Measurements from ENCODE around the gene RBPJL. TPM values are rescaled to one million over a fixed set of nuclear protein-coding genes. Genes with fewer than 3 reads are reported as not detected.

RBPJL gene
- total RNA-seq, 1 experiment from 2014 or later = not detected

DNA sequence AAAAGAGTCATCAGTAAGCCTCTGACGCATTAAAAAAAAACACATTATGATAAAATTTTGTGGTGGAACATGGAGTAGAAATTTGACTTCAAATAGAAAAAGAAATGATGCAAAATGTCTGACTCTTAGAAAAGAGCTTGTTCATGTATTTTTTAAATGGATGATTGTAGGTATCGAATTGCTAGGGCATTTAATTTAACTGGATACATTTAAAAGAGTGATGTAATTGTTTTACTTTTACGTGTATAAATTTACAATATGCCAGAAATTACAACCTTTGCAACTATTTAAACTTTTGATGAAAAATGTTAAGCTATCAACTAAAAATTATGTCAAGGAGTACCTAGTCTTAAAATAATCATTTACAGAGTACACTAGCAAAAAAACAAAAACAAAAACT, 46.1 kb downstream of the RBPJL start (continued):
- TF ChIP-seq, protein P1, sequence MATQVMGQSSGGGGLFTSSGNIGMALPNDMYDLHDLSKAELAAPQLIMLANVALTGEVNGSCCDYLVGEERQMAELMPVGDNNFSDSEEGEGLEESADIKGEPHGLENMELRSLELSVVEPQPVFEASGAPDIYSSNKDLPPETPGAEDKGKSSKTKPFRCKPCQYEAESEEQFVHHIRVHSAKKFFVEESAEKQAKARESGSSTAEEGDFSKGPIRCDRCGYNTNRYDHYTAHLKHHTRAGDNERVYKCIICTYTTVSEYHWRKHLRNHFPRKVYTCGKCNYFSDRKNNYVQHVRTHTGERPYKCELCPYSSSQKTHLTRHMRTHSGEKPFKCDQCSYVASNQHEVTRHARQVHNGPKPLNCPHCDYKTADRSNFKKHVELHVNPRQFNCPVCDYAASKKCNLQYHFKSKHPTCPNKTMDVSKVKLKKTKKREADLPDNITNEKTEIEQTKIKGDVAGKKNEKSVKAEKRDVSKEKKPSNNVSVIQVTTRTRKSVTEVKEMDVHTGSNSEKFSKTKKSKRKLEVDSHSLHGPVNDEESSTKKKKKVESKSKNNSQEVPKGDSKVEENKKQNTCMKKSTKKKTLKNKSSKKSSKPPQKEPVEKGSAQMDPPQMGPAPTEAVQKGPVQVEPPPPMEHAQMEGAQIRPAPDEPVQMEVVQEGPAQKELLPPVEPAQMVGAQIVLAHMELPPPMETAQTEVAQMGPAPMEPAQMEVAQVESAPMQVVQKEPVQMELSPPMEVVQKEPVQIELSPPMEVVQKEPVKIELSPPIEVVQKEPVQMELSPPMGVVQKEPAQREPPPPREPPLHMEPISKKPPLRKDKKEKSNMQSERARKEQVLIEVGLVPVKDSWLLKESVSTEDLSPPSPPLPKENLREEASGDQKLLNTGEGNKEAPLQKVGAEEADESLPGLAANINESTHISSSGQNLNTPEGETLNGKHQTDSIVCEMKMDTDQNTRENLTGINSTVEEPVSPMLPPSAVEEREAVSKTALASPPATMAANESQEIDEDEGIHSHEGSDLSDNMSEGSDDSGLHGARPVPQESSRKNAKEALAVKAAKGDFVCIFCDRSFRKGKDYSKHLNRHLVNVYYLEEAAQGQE (IDR thresholded peaks at IDR 0.05; ENCODE audit: low read depth) = no peak
- TF ChIP-seq ELF1 (IDR thresholded peaks at IDR 0.05; ENCODE audit: borderline replicate concordance, low read depth) (no peak), CBX3 (IDR thresholded peaks at IDR 0.05; ENCODE audit: low read depth) (no peak)

DNA sequence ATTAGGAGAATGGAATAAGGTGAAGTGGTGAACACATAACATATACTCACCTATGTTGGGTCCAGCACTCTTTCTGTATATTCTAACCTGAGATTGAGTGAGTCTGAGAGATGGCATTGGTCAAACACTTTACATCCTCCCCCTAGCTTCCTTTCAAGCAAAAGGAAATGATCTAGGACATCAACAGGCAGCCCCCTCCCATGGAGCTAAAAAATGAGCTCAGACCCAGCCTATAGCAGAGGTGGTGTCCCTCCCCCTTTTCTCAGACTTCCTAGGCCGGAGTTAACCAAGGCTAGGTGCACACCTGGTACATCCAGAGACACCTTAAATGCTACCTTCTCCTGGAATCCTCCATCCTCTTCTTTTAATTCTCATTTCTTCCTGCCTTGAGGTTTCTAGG, 47.1 kb downstream of the RBPJL start:
- ChIA-PET POLR2A (no interaction called here), CTCF (interaction anchor here (2.5 kb wide), 1 partner anchor 9 kb away, joined by 11 read pairs; the partner anchor contains the start of gene SYS1)
- ATAC-seq = no peak

More for the DNA sequence above, 47.1 kb downstream of the RBPJL start:
- no peaks in the 10 kb centered on the region for H3K36me3 ChIP-seq (ENCODE audit: control insufficient read depth in 1 of 2, insufficient read depth in 2 of 2, low read length in 2 of 2)
- no peaks in the 10 kb centered on the region for H3K79me2 ChIP-seq (ENCODE audit: insufficient read depth, low read length)
- peaks cover 34 to 48% of the 10 kb centered on the region in 2 experiments for H3K4me1 ChIP-seq (ENCODE audit: control insufficient read depth in 1 of 2, insufficient read depth in 2 of 2, low read length in 2 of 2)
- H3K4me2 ChIP-seq (ENCODE audit: low read length) = no peak overlapping the region
- no peak for TF ChIP-seq EGR1 (IDR thresholded peaks at IDR 0.05; ENCODE audit: low read depth)
- no peak overlapping the region for H3K9ac ChIP-seq (ENCODE audit: low read length)
- no peaks in the 10 kb centered on the region for H3K9me2 ChIP-seq (ENCODE audit: insufficient read depth)
- H3K27me3 ChIP-seq (ENCODE audit: insufficient read depth, low read length) = no peaks in the 10 kb centered on the region
- H2AFZ ChIP-seq (ENCODE audit: low read depth, low read length, poor library complexity, severe bottlenecking) = no peak overlapping the region
- BruUV-seq (replicated peaks) = no TSS peak
- no peak for DNase-seq (ENCODE audit: low read depth, low spot score)
- no peak overlapping the region for H3K4me3 ChIP-seq (replicated peaks in 1 of 2; ENCODE audit: low read depth in 1 of 2, low read length in 2 of 2)
- intact Hi-C loops (cut with micrococcal nuclease) = no loop called here
- RAD21 ChIA-PET (ENCODE audit: low non-redundant PET in 1 of 2, low total read pairs in 2 of 2, uncharacterized antibody in 2 of 2, unreplicated experiment in 2 of 2) = no interaction called here
- no peaks in the 10 kb centered on the region for H4K20me1 ChIP-seq (ENCODE audit: insufficient read depth)
- no peaks in the 10 kb centered on the region for H3K9me3 ChIP-seq (ENCODE audit: control insufficient read depth in 1 of 2, insufficient read depth in 1 of 2, low read depth in 1 of 2, low read length in 2 of 2)
- no peak overlapping the region for H3K27ac ChIP-seq (ENCODE audit: low read depth, low read length)
